Adrenal gland (tissue), 12 donors: Measurements from ENCODE around the gene MTOR. TPM values are rescaled to one million over a fixed set of nuclear protein-coding genes. Genes with fewer than 3 reads are reported as not detected.
"Not testable (repeated sequence)": the region's sequence is repeated elsewhere in the genome, so short reads cannot be mapped to it uniquely, and the experiment has no call there.

ENCODE experiments used
- DNase-seq, 7 donors: peaks; one replicate each; pipeline ENCODE4 v3.0.0-alpha.2; 2019 to 2020
- H3K27ac ChIP-seq, 5 donors: fragments of 200-600 bp; sonication (generic) in 4 of 5; 1 replicate in 3 of 5; 2 replicates in 2 of 5; pipeline versions ENCODE4 v1.5.1 to v1.8.0; 2016 to 2020; ENCODE audit warnings: mild to moderate bottlenecking in 1 of 5
- H3K27me3 ChIP-seq: fragments of 200-600 bp; 2 replicates; pipeline ENCODE4 v1.8.0; 2021
- H3K36me3 ChIP-seq, 2 donors: fragments of 200-600 bp; replicated peaks in 1 of 2; 1 replicate in 1 of 2; 2 replicates in 1 of 2; pipeline versions ENCODE4 v1.5.1 to v1.8.0; 2018 to 2022
- H3K4me1 ChIP-seq, 2 donors: fragments of 200-600 bp; replicated peaks in 1 of 2; 1 replicate in 1 of 2; 2 replicates in 1 of 2; pipeline versions ENCODE4 v1.5.1 to v1.8.0; 2018 to 2021
- H3K4me3 ChIP-seq, 4 donors: fragments of 200-600 bp; sonication (generic) in 3 of 4; one replicate each; pipeline ENCODE4 v1.5.1; 2016 to 2018
- H3K9me3 ChIP-seq, 3 donors: fragments of 200-600 bp; sonication (generic) in 1 of 3; replicated peaks in 1 of 3; 1 replicate in 2 of 3; 2 replicates in 1 of 3; pipeline versions ENCODE4 v1.5.1 to v1.8.0; 2016 to 2021
- CTCF ChIP-seq, 6 experiments: fragments of 450-650 bp in 4 of 6; fragments of 200-600 bp in 2 of 6; sonication (generic) in 1 of 6; IDR thresholded peaks; 1 replicate in 5 of 6; 2 replicates in 1 of 6; pipeline versions ENCODE4 v1.5.1 to v1.8.0; 2016 to 2021; ENCODE audit warnings: antibody characterized with exemption in 6 of 6, mild to moderate bottlenecking in 2 of 6, moderate library complexity in 1 of 6
- POLR2A ChIP-seq, 2 donors: fragments of 450-650 bp; IDR thresholded peaks; one replicate each; pipeline ENCODE4 v1.6.1; 2017; ENCODE audit warnings: antibody characterized with exemption in 2 of 2, mild to moderate bottlenecking in 2 of 2, moderate library complexity in 1 of 2
- WGBS, 4 donors: extraction: QIAGEN DNeasy Blood & Tissue Kit in 2 of 4; methylation state at CpG; one replicate each; pipeline versions ENCODE4 v1.1.5 to v1.1.7; 2013 to 2017; 5-methylcytosine and 5-hydroxymethylcytosine counted together
- intact Hi-C, 2 donors: fragments of 100-400 bp; cut with DNase I; formaldehyde crosslinking; loops; one replicate each; pipeline versions ENCODE4 v1.14.1 to v1.15.0; 2022 to 2023
- polyA plus RNA-seq, 3 donors: library from polyadenylated mRNA; stranded (reverse); fragments of 200-250 nt in 2 of 3; fragments of 350-450 nt in 1 of 3; fragmentation: Illumina TruSeq in 1 of 3; extraction: RNeasy Lipid Tissue Mini Kit (QIAGEN cat#74804) in 1 of 3; gene quantifications; one replicate each; pipeline ENCODE4 v1.2.3, GENCODE V29; 2013 to 2014
- total RNA-seq, 9 donors: library from RNA; depleted of rRNA in 4 of 9; stranded (reverse); fragments of >200 nt in 4 of 9; fragments of 120-200 nt in 1 of 9; fragmentation: NEBNext Ultra II Directional in 1 of 9; extraction: Animal tissue kit (Norgen Biotek cat#: 25700) in 1 of 9; gene quantifications; one replicate each; pipeline versions ENCODE4 v1.1.0 to v1.2.4, GENCODE V29; 2013 to 2023
- donor health status: healthy with polysubstance abuse.
- donor health status: Bipolar disorder and iron deficiency.
- donor health status: DM: yes; HTN: yes; CAD: no.
- donor health status: DM: no; HTN: no; CAD: no.
- donor health status: DM: no; HTN: no; CAD: no.
- donor health status: DM: yes; HTN: yes; CAD: no.

The MTOR gene
- total and polyA plus RNA-seq, 12 donors = 21.4 to 45.3 (median 33.4) TPM

- peak in 1 of 6 experiments; percentile 10 for TF ChIP-seq CTCF (IDR thresholded peaks at IDR 0.05)
- TF ChIP-seq POLR2A (IDR thresholded peaks at IDR 0.05) = peak; percentile 52 to 65
- intact Hi-C loops = no loop called here
- Histone ChIP-seq H3K27me3 (no peaks in the 10 kb centered on the region), H3K27ac (peak within 1 kb of the TSS; percentile 83 to 98 (median 95)), H3K4me1 (peaks cover 18 to 33% of the 10 kb centered on the region in 2 donors), H3K4me3 (peak within 1 kb of the TSS in 3 of 4 donors; percentile 75 to 85 (median 80)), H3K9me3 (no peaks in the 10 kb centered on the region), H3K36me3 (no peaks in the 10 kb centered on the region)
- WGBS, 4 donors = 0 to 9% (median 0%) methylated on average over 6 to 54 of the region's 64 CpGs
- peak; percentile 86 to 91 (median 89) for DNase-seq
Observed at GRCh38 chr1:11272832-11273594, 10.7 kb upstream of the MTOR start, which contains the start of gene UBIAD1. TSS of gene UBIAD1 (plus strand) at chr1:11273198. CDS start at chr1:11273532, 334 bp downstream.

GRCh38 chr1:11272544-11272831 lies 10.1 kb upstream of the MTOR start:
- H3K36me3 ChIP-seq = no peaks in the 10 kb centered on the region
- no peak for DNase-seq
- H3K27me3 ChIP-seq = no peaks in the 10 kb centered on the region
- TF ChIP-seq CTCF (IDR thresholded peaks at IDR 0.05) (no peak), POLR2A (IDR thresholded peaks at IDR 0.05) (no peak)
- 11 to 14% (median 12%) methylated on average over 9 of the region's 9 CpGs for WGBS, 4 donors
- peaks cover 18 to 33% of the 10 kb centered on the region in 2 donors for H3K4me1 ChIP-seq
- no peaks in the 10 kb centered on the region for H3K9me3 ChIP-seq
- H3K27ac ChIP-seq = peak overlapping the region in 1 of 5 donors; percentile 72
- no peak overlapping the region for H3K4me3 ChIP-seq
- intact Hi-C loops = no loop called here

GRCh38 chr1:11267350-11268337 lies 5.3 kb upstream of the MTOR start:
- intact Hi-C loops, H3K27ac ChIP-seq, H3K36me3 ChIP-seq, H3K27me3 ChIP-seq, H3K4me1 ChIP-seq, DNase-seq, H3K4me3 ChIP-seq, H3K9me3 ChIP-seq: not testable (repeated sequence)
- 73 to 79% (median 77%) methylated on average over 19 of the region's 19 CpGs for WGBS, 4 donors

GRCh38 chr1:11266268-11267074 lies 4.1 kb upstream of the MTOR start:
- TF ChIP-seq CTCF (IDR thresholded peaks at IDR 0.05) (no peak), POLR2A (IDR thresholded peaks at IDR 0.05) (no peak)
- H3K4me3 ChIP-seq = no peak overlapping the region
- 65 to 75% (median 70%) methylated on average over 12 of the region's 12 CpGs for WGBS, 4 donors
- DNase-seq = no peak
- no peaks in the 10 kb centered on the region for H3K27me3 ChIP-seq
- H3K27ac ChIP-seq = no peak overlapping the region
- peaks cover 4 to 7% of the 10 kb centered on the region in 2 donors for H3K4me1 ChIP-seq
- H3K9me3 ChIP-seq = no peaks in the 10 kb centered on the region
- intact Hi-C loops = no loop called here
- H3K36me3 ChIP-seq = no peaks in the 10 kb centered on the region
